HG02610 (cell line): Measurements from ENCODE around the gene SHKBP1.
A peak's percentile ranks its signal among the peaks of the same experiment; 100 is the strongest.
"Not testable (repeated sequence)": the region's sequence is repeated elsewhere in the genome, so short reads cannot be mapped to it uniquely, and the experiment has no call there.

Source experiments
- ATAC-seq: cut with Tn5 transposase; IDR thresholded peaks from one replicate; pipeline ENCODE4 v1.9.1; 2021; ENCODE audit warnings: mild to moderate bottlenecking, moderate library complexity; ENCODE audit not compliant: unreplicated experiment

SHKBP1 gene

DNA sequence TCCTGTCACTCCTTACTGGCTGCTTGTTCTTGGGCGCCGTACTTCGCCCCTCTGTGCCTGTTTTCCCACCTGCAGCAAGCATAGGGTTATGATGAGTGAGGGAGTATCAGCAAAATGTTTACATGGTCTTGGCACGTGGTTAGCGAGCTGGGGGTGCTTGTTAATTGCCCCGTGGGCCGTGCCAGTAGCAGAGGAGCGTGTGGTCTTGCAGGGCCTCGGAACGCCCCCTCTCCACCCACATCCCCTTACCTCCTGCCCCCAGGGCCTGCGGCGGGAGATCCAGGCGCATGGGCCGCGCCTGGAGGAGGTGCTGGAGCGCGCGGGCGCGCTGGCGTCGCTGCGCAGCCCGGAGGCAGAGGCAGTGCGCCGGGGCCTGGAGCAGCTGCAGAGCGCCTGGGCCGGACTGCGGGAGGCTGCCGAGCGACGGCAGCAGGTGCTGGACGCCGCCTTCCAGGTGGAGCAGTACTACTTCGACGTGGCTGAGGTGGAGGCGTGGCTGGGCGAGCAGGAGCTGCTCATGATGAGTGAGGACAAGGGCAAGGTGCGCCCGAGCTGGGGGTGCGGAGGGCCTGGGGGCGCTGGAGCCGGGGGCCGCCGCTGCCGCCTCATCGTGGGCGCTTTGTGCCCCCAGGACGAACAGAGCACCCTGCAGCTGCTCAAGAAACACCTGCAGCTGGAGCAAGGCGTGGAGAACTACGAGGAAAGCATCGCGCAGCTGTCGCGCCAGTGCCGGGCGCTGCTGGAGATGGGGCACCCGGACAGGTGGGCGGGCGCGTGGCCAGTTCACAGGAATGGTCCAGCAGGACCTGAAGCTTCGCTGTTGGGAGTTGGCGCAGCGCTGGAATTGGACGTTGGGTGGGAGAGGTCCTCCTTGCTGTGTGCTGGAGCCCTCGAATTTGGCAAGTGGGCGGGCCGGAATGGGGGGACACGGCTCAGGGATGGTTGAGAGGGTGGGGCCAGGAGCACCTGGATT is 22.5 kb upstream of the SHKBP1 start:
- ATAC-seq, result no peak

DNA sequence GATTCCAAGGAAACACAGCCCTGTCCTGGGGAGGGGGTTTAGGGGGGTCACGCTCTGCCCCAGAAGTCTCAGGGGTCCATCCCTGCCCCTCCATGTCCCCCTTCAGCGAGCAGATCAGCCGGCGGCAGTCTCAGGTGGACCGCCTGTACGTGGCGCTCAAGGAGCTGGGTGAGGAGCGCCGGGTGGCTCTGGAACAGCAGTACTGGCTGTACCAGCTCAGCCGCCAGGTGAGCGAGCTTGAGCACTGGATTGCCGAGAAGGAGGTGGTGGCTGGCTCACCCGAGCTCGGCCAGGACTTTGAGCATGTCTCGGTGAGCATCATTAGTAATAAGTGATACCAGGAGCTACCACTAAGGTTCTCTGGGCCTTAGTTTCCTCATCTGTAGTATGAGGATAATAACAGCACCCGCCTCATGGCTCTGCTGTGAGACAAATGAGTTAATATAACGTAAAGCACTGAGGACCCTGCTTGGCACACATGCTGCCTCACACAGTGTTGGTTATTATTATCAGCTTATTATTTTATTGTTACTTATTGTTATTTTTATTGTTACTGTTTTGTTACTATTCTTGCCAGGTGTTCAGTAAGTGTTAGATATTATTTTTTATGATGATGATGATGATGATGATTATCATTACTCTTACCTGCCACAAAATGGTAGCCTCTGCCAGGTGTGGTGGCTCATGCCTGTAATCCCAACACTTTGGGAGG is 20.5 kb upstream of the SHKBP1 start:
- ATAC-seq, result no peak

DNA sequence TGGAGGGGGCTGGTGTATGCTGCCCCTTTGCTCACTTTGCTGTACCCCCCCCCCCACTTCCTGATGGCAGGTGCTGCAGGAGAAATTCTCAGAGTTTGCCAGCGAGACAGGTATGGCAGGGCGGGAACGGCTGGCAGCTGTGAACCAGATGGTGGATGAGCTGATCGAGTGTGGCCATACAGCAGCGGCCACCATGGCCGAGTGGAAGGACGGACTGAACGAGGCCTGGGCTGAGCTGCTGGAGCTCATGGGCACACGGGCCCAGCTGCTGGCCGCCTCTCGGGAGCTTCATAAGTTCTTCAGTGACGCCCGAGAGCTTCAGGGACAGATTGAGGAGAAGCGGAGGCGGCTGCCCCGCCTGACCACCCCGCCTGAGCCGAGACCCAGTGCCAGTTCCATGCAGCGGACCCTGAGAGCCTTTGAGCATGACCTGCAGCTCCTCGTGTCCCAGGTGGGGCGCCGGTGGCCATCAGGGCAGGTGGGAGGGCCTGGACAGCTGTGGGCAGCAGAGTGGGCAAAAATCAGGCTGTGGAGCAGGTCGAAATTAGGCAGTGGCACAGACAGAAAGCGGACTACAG is 19.6 kb upstream of the SHKBP1 start:
- ATAC-seq, result no peak

DNA sequence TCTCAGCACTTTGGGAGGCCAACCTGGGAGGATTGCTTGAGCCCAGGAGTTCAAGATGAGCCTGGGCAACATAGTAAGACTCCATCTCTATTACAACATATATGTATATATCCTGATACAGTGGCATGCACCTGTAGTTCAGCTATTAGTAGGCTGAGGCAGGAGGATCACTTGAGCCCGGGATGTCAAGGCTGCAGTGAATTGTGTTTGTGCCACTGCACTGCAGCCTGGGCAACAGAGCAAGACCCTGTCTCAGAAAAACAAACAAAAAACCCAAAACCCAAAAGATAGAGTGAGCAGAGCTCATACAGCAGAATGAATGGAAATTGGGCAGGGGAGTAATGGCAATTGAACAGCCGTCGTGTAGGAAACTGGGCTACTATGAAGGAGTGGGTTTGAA is 17.3 kb upstream of the SHKBP1 start:
- ATAC-seq, result no peak

DNA sequence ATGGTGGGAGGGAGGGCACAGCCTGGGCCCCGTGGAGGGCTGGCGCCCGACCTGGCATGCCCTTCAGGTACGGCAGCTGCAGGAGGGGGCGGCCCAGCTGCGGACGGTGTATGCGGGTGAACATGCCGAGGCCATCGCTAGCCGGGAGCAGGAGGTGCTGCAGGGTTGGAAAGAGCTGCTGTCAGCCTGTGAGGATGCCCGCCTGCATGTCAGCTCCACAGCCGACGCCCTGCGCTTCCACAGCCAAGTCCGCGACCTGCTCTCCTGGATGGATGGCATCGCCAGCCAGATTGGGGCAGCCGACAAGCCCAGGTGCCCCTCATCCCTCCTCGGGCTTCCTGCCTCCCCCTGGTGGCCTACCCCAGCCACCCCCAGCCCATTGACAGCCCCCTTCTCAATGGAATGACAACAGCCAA is 16.6 kb upstream of the SHKBP1 start:
- ATAC-seq, result no peak

DNA sequence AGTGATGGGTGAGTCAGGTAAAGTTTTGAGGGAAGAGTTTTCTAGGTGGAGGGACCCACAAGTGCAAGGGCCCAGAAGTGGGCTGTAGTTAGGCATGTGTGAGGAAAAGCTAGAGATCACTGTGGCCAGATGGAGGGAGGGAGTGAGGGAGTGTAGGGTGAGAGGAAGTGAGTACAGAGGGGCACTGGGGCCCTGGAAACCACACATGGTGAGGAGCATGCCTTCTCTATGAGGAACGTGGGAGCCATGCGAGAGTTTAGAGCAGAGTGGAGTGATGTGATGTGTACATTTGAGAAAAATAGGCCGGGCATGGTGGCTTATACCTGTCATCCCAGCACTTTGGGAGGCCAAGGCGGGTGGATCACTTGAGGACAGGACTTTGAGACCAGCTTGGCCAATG is 14.7 kb upstream of the SHKBP1 start:
- ATAC-seq, result no peak

DNA sequence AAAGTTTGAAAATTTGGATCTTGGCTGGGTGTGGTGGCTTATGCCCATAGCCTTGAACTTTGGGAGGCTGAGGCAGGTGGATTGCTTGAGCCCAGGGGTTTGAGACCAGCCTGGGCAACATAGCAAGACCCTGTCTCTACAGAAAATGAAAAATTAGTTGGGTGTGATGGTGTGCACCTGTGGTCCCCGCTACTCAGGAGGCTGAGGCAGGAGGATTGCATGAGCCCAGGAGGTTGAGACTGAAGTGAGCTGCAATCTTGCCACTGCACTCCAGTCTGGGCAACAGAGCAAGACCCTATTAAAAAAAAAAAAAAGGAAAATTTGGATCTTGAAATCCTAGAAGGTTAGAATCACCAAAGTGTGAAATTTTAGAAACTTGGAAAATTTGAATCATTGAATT is 12.1 kb upstream of the SHKBP1 start:
- ATAC-seq, result not testable (repeated sequence)

DNA sequence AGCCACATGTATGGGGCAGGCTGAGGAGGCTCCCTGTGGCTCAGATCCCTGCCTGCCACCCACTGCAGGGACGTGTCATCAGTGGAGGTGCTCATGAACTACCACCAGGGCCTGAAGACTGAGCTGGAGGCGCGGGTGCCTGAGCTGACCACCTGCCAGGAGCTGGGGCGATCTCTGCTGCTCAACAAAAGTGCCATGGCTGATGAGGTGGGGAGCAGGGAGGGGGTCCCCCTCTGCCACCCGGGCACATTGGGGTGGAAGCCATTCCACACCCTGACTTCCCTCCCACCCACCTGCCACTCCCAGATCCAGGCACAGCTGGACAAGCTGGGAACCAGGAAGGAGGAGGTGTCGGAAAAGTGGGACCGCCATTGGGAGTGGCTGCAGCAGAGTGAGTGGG is 11.3 kb upstream of the SHKBP1 start:
- no peak for ATAC-seq

DNA sequence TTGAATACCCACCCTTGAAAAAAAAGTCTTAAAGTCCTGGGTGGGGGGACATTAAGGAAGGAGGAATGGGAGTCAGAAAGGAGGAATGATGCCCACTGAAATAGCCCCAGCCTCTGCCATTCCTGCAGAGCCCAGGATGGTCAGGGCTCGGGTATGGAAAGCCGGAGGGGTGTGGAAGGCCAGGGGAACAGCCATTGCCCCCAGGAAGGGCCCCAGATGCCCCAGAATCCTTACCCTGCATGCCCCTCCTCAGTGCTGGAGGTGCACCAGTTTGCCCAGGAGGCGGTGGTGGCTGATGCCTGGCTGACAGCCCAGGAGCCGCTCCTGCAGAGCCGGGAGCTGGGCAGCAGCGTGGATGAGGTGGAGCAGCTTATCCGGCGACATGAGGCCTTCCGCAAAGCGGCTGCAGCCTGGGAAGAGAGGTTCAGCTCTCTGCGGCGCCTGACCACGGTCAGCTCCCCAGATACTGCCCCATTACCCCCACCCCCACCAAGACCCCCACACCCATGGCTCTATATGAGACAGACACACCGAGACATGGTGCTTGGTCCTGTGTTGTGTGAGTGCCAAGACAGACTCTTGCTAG is 10.7 kb upstream of the SHKBP1 start:
- no peak for ATAC-seq

DNA sequence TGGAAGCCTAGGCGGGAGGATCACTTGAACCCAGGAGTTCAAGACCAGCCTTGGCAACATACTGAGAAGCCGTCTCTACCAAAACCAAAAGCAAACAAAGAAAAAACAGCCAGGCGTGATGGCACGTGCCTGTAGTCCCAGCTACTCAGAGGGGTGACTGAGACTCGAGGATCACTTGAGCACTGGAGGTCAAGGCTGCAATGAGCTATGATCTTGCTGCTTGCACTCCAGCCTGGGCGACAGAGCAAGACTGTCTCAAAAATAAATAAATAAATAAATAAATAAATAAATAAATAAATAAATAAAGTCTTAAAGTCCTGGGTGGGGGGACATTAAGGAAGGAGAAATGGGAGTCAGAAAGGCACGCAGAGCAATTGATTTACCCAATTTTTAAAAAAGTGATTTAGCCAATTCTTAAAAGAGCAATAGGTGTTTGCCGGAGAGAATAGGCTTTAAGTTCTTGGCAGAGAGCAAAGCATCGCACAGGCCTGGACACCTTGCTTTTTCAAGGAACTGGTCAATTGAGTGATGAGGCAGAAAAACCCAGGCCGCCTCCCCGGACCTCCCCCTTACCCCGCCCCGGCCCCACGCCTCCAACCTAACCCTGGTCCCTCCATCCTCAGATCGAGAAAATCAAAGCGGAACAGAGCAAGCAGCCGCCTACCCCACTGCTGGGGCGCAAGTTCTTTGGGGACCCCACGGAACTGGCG is 9.5 kb upstream of the SHKBP1 start:
- no peak for ATAC-seq

DNA sequence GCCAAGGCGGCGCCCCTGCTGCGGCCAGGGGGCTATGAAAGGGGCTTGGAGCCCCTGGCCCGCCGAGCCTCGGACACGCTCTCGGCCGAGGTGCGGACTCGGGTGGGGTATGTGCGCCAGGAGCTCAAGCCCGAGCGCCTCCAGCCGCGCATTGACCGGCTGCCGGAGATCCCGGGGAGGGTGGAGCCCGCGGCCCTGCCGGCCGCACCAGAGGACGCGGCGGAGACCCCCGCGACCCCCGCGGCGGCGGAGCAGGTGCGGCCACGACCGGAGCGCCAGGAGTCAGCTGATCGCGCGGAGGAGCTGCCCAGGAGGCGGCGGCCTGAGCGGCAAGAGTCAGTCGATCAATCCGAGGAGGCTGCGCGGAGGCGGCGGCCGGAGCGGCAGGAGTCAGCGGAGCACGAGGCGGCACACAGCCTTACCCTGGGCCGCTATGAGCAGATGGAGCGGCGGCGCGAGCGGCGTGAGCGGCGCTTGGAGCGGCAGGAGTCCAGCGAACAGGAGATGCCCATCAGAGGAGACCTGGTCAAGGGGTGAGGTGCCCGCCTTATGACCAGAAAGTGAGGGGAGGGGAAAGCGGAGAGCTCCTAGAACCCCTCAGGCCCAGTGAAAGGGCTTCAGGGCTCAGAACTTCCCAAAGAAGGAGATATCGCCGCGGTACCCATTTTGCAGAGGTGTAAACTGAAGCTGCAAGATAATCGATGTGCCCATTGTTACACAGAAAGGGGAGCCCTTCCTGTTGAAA is 8.8 kb upstream of the SHKBP1 start:
- ATAC-seq, result no peak

DNA sequence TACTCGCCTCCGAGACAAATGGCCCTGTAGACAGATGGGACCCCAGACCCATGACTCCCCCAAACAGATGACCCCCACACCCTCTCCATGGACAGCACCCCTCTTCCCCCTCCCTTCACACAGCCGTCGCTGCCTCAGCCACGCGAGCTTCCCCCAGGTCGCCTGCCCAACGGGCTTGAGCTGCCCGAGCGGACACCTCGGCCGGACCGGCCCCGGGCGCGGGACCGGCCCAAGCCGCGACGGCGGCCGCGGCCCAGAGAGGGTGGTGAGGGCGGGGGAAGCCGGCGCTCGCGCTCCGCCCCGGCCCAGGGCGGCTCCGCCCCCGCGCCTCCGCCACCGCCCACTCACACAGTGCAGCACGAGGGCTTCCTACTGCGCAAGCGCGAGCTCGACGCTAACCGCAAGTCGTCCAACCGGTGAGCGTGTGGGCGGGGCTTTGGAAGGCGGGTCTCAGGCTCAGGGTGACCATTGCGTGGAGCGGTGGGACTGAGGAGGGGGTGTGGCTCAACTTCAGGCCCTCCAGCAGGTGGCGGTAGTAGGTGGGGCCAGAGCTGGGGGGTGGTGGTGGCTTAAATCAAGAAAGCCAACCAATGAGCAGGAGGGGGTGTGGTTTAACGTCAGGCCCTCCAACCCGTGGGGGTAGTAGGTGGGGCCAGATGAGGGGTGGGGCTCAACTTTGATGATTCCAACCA is 6.2 kb upstream of the SHKBP1 start:
- peak; percentile 76 for ATAC-seq

DNA sequence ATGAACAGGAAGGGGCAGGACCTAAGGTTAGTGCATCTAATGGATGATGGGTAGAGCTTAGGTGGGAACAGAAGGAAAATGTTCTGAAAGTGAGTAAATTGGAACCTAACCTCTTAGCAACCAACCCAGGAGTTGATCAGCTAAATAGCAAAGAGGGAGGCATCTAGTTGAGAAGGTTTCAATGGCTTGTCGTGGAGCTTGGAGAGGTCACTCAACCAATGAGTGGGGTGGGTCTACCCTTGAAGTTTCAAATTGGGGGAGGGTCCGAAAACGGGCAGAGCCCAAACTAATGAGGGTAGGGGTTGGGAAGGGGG is 5.7 kb upstream of the SHKBP1 start:
- ATAC-seq, result no peak

DNA sequence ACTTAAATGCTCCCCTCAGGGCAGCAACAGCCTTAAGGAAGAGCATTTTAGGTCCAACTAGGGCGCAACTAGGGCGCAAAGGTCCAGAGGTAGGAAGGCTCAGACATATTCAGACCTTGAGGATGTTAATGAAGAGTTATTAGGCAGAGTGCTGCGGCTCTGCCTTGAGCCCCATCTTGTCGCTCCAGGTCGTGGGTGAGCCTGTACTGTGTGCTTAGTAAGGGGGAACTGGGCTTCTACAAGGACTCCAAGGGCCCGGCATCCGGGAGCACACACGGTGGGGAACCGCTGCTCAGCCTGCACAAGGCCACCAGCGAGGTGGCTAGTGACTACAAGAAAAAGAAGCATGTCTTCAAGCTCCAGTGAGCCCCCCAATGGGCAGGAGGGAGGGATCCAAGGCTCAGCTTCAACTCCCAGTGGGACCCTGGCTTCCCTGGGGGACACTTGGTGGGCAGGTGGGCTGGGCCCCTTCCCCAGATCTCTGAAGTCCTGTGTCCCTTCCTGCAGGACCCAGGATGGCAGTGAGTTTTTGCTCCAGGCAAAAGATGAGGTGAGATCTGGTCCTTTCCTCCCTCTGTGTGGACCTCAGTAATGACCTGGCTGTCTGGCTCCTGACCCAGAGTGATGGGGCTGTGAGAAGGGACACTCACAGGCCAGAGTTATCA is 4.7 kb upstream of the SHKBP1 start:
- ATAC-seq, result no peak

DNA sequence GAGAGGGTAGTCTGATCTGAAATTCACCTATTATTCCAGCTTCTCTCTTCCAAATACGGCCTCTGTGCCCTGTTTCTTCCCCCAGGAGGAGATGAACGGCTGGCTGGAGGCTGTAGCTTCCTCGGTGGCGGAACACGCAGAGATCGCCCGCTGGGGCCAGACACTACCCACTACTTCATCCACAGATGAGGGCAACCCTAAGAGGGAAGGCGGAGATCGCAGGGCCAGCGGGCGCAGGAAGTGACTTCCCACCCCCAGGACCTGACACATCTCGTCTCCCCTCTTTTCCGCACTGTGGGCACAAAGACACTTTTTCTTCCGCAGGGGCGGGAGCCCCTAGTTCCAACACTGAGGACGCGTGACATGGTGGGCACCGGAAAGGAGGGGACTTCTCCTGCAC is 1.3 kb upstream of the SHKBP1 start:
- no peak for ATAC-seq

DNA sequence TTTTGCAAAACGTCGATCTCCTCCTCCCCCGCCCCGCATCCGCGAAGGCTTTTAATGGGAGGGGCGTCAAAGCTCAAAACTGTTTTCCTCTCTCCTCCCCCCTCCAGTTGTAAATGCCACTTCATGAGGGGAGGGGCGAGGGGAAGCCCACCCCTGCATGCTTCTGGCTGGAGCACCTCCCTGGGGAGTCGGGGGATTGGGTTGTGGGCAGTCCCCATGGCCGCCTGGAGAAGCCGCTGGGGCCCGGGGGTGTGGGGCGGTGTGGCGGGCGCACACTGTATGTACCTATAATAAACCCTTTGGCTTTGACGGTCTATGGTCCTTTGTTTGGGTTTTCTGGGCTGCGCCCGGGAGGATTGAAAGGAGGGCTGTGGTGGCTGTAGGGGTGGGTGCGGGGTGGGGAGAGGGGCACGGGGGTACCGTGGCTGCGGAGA is 505 bp upstream of the SHKBP1 start:
- ATAC-seq, result peak; percentile 8

DNA sequence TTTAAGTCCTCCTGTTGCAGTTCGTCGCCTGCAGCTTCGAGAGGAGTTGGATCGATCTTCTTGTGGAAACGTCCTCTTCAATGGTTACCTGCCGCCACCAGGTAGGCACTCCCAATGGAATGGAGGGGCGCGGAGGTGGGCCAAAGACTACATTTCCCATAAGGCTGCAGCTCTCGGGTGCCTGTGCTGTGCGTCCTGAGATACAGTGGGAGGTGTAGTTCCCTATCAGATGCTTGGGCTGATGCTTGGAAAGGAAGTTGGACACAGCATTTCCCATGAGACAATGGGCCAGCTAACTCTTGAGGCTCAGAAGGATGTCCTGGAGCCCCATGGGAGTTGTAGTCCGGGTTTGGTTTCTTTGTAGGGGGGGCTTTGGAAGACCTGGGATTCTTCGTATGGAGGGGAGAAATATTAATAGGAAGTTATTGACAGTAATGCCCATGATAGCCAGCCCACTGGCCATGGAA is 1.8 kb downstream of the SHKBP1 start:
- ATAC-seq, result no peak

DNA sequence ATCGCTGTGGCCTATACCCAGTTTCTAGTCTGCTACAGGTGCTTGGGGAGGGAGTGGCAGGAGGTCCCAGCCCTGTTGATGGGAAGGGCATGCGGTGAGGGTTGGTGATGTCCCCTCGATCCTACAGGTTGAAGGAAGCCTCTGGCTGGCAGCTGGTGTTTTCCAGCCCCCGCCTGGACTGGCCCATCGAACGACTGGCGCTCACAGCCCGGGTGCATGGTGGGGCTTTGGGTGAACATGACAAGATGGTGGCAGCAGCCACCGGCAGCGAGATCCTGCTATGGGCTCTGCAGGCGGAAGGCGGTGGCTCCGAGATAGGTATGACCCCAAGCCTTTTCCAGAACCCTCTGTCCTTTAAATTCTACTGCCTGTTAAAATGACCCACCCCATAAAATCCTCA is 3.9 kb downstream of the SHKBP1 start:
- ATAC-seq, result no peak

DNA sequence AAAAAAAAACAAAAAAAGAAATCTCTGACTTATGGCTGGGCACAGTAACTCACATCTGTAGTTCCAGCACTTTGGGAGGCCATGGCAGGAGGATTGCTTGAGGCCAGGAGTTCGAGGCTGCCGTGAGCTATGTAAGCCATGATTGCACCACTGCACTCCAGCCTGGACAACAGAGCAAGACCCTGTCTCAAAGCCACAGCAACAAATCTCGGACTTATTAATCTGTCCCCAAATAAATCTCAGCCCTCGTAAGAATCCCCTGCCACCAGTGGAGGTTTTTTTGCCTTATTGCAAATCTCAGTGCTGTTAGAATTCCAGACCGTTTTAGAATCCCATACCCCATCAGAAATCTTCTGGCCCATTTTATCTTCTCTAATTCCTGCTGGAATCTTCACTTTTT is 4.9 kb downstream of the SHKBP1 start:
- no peak for ATAC-seq
